ENCODE data around the gene GPRC5B. TPM values are rescaled to one million over a fixed set of nuclear protein-coding genes. Genes with fewer than 3 reads are reported as not detected.

Gene GPRC5B
- total RNA-seq, 1 experiment from 2014 or later, result not detected

GRCh38 chr16:19853742-19854542, 30.7 kb downstream of the GPRC5B start:
- H3K79me2 ChIP-seq (ENCODE audit: low read length), result no peaks in the 10 kb centered on the region
- H2AFZ ChIP-seq (ENCODE audit: low read length), result no peak overlapping the region
- H3K36me3 ChIP-seq (ENCODE audit: insufficient read depth, low read length), result no peaks in the 10 kb centered on the region
- H3K4me3 ChIP-seq (ENCODE audit: low read length), result no peak overlapping the region
- no peak for DNase-seq
- no peak overlapping the region for H3K9ac ChIP-seq (ENCODE audit: low read length)
- H3K27ac ChIP-seq (ENCODE audit: low read length), result no peak overlapping the region
- no peaks in the 10 kb centered on the region for H4K20me1 ChIP-seq (ENCODE audit: insufficient read depth, low read depth, low read length)
- H3K4me1 ChIP-seq (ENCODE audit: low read length), result peaks cover 12% of the 10 kb centered on the region
- H3K4me2 ChIP-seq (ENCODE audit: low read depth, low read length, poor library complexity, severe bottlenecking), result no peak overlapping the region
- H3K27me3 ChIP-seq (ENCODE audit: low read length), result no peaks in the 10 kb centered on the region
- no peaks in the 10 kb centered on the region for H3K9me2 ChIP-seq (replicated peaks; ENCODE audit: insufficient read depth, low read length)
- no peaks in the 10 kb centered on the region for H3K9me3 ChIP-seq (ENCODE audit: low read length)

- Histone ChIP-seq H3K27me3 (ENCODE audit: low read length) (no peaks in the 10 kb centered on the region), H2AFZ (ENCODE audit: low read length) (no peak overlapping the region), H3K9me2 (replicated peaks; ENCODE audit: insufficient read depth, low read length) (no peaks in the 10 kb centered on the region), H3K4me2 (ENCODE audit: low read depth, low read length, poor library complexity, severe bottlenecking) (no peak overlapping the region), H3K79me2 (ENCODE audit: low read length) (no peaks in the 10 kb centered on the region), H3K9me3 (ENCODE audit: low read length) (no peaks in the 10 kb centered on the region), H4K20me1 (ENCODE audit: insufficient read depth, low read depth, low read length) (no peaks in the 10 kb centered on the region), H3K4me1 (ENCODE audit: low read length) (peaks cover 12% of the 10 kb centered on the region), H3K36me3 (ENCODE audit: insufficient read depth, low read length) (no peaks in the 10 kb centered on the region), H3K9ac (ENCODE audit: low read length) (no peak overlapping the region), H3K27ac (ENCODE audit: low read length) (no peak overlapping the region), H3K4me3 (ENCODE audit: low read length) (no peak overlapping the region)
- DNase-seq, result no peak
These were observed 31.4 kb downstream of the GPRC5B start for GRCh38 chr16:19853132-19853741.

- Histone ChIP-seq H3K9me2 (replicated peaks; ENCODE audit: insufficient read depth, low read length) (no peaks in the 10 kb centered on the region), H3K4me2 (ENCODE audit: low read depth, low read length, poor library complexity, severe bottlenecking) (no peak overlapping the region), H3K4me3 (ENCODE audit: low read length) (no peak overlapping the region), H3K36me3 (ENCODE audit: insufficient read depth, low read length) (no peaks in the 10 kb centered on the region), H3K4me1 (ENCODE audit: low read length) (peaks cover 12% of the 10 kb centered on the region), H3K27me3 (ENCODE audit: low read length) (no peaks in the 10 kb centered on the region), H3K9me3 (ENCODE audit: low read length) (no peaks in the 10 kb centered on the region), H3K27ac (ENCODE audit: low read length) (no peak overlapping the region), H2AFZ (ENCODE audit: low read length) (no peak overlapping the region), H3K79me2 (ENCODE audit: low read length) (no peaks in the 10 kb centered on the region), H4K20me1 (ENCODE audit: insufficient read depth, low read depth, low read length) (no peaks in the 10 kb centered on the region), H3K9ac (ENCODE audit: low read length) (no peak overlapping the region)
- DNase-seq, result no peak
These were observed 33.2 kb downstream of the GPRC5B start for GRCh38 chr16:19851476-19851875.

GRCh38 chr16:19850131-19850817, 34.4 kb downstream of the GPRC5B start:
- Histone ChIP-seq H3K9me3 (ENCODE audit: low read length) (no peaks in the 10 kb centered on the region), H3K27ac (ENCODE audit: low read length) (no peak overlapping the region), H3K4me3 (ENCODE audit: low read length) (no peak overlapping the region), H3K9ac (ENCODE audit: low read length) (no peak overlapping the region), H3K27me3 (ENCODE audit: low read length) (no peaks in the 10 kb centered on the region), H3K4me1 (ENCODE audit: low read length) (peaks cover 12% of the 10 kb centered on the region), H2AFZ (ENCODE audit: low read length) (no peak overlapping the region), H3K4me2 (ENCODE audit: low read depth, low read length, poor library complexity, severe bottlenecking) (no peak overlapping the region), H4K20me1 (ENCODE audit: insufficient read depth, low read depth, low read length) (no peaks in the 10 kb centered on the region), H3K79me2 (ENCODE audit: low read length) (no peaks in the 10 kb centered on the region), H3K36me3 (ENCODE audit: insufficient read depth, low read length) (no peaks in the 10 kb centered on the region), H3K9me2 (replicated peaks; ENCODE audit: insufficient read depth, low read length) (no peaks in the 10 kb centered on the region)
- no peak for DNase-seq

GRCh38 chr16:19848756-19849155, 35.9 kb downstream of the GPRC5B start:
- H3K9me3 ChIP-seq (ENCODE audit: low read length), result no peaks in the 10 kb centered on the region
- H3K27me3 ChIP-seq (ENCODE audit: low read length), result no peaks in the 10 kb centered on the region
- H2AFZ ChIP-seq (ENCODE audit: low read length), result no peak overlapping the region
- DNase-seq, result no peak
- H4K20me1 ChIP-seq (ENCODE audit: insufficient read depth, low read depth, low read length), result no peaks in the 10 kb centered on the region
- no peaks in the 10 kb centered on the region; the same call in 1 of the 2 replicates for H3K4me1 ChIP-seq (ENCODE audit: low read length)
- no peak overlapping the region for H3K4me3 ChIP-seq (ENCODE audit: low read length)
- H3K9me2 ChIP-seq (replicated peaks; ENCODE audit: insufficient read depth, low read length), result no peaks in the 10 kb centered on the region
- H3K79me2 ChIP-seq (ENCODE audit: low read length), result no peaks in the 10 kb centered on the region
- no peaks in the 10 kb centered on the region for H3K36me3 ChIP-seq (ENCODE audit: insufficient read depth, low read length)
- H3K4me2 ChIP-seq (ENCODE audit: low read depth, low read length, poor library complexity, severe bottlenecking), result no peak overlapping the region
- H3K9ac ChIP-seq (ENCODE audit: low read length), result no peak overlapping the region
- no peak overlapping the region for H3K27ac ChIP-seq (ENCODE audit: low read length)

- Histone ChIP-seq H3K36me3 (ENCODE audit: insufficient read depth, low read length) (no peaks in the 10 kb centered on the region), H3K4me1 (ENCODE audit: low read length) (no peaks in the 10 kb centered on the region)
These were observed 38.2 kb downstream of the GPRC5B start for GRCh38 chr16:19846436-19846835.

GRCh38 chr16:19844945-19845641, 39.6 kb downstream of the GPRC5B start:
- Histone ChIP-seq H3K36me3 (ENCODE audit: insufficient read depth, low read length) (no peaks in the 10 kb centered on the region), H3K27me3 (ENCODE audit: low read length) (no peaks in the 10 kb centered on the region), H4K20me1 (ENCODE audit: insufficient read depth, low read depth, low read length) (no peaks in the 10 kb centered on the region), H3K4me1 (ENCODE audit: low read length) (no peaks in the 10 kb centered on the region), H3K27ac (ENCODE audit: low read length) (no peak overlapping the region), H2AFZ (ENCODE audit: low read length) (no peak overlapping the region), H3K9ac (ENCODE audit: low read length) (no peak overlapping the region), H3K4me2 (ENCODE audit: low read depth, low read length, poor library complexity, severe bottlenecking) (no peak overlapping the region), H3K9me2 (replicated peaks; ENCODE audit: insufficient read depth, low read length) (no peaks in the 10 kb centered on the region), H3K79me2 (ENCODE audit: low read length) (no peaks in the 10 kb centered on the region), H3K9me3 (ENCODE audit: low read length) (no peaks in the 10 kb centered on the region), H3K4me3 (ENCODE audit: low read length) (no peak overlapping the region)
- no peak for DNase-seq

More at GRCh38 chr16:19846436-19846835, 38.2 kb downstream of the GPRC5B start:
- no peak for DNase-seq
- no peak overlapping the region for H2AFZ ChIP-seq (ENCODE audit: low read length)
- H4K20me1 ChIP-seq (ENCODE audit: insufficient read depth, low read depth, low read length), result no peaks in the 10 kb centered on the region
- H3K79me2 ChIP-seq (ENCODE audit: low read length), result no peaks in the 10 kb centered on the region
- no peaks in the 10 kb centered on the region for H3K9me3 ChIP-seq (ENCODE audit: low read length)
- H3K4me3 ChIP-seq (ENCODE audit: low read length), result no peak overlapping the region
- H3K27me3 ChIP-seq (ENCODE audit: low read length), result no peaks in the 10 kb centered on the region
- H3K4me2 ChIP-seq (ENCODE audit: low read depth, low read length, poor library complexity, severe bottlenecking), result no peak overlapping the region
- H3K27ac ChIP-seq (ENCODE audit: low read length), result no peak overlapping the region
- no peaks in the 10 kb centered on the region for H3K9me2 ChIP-seq (replicated peaks; ENCODE audit: insufficient read depth, low read length)
- H3K9ac ChIP-seq (ENCODE audit: low read length), result no peak overlapping the region

GRCh38 chr16:19843371-19843770, 41.3 kb downstream of the GPRC5B start:
- no peak overlapping the region for H3K4me2 ChIP-seq (ENCODE audit: low read depth, low read length, poor library complexity, severe bottlenecking)
- no peak for DNase-seq

More at GRCh38 chr16:19843371-19843770, 41.3 kb downstream of the GPRC5B start:
- H3K27me3 ChIP-seq (ENCODE audit: low read length), result no peaks in the 10 kb centered on the region
- no peak overlapping the region for H3K4me3 ChIP-seq (ENCODE audit: low read length)
- H2AFZ ChIP-seq (ENCODE audit: low read length), result no peak overlapping the region
- H3K9ac ChIP-seq (ENCODE audit: low read length), result no peak overlapping the region
- no peaks in the 10 kb centered on the region for H3K9me3 ChIP-seq (ENCODE audit: low read length)
- no peaks in the 10 kb centered on the region for H3K79me2 ChIP-seq (ENCODE audit: low read length)
- H3K9me2 ChIP-seq (replicated peaks; ENCODE audit: insufficient read depth, low read length), result no peaks in the 10 kb centered on the region
- no peak overlapping the region for H3K27ac ChIP-seq (ENCODE audit: low read length)
- H3K4me1 ChIP-seq (ENCODE audit: low read length), result no peaks in the 10 kb centered on the region
- no peaks in the 10 kb centered on the region for H3K36me3 ChIP-seq (ENCODE audit: insufficient read depth, low read length)
- no peaks in the 10 kb centered on the region for H4K20me1 ChIP-seq (ENCODE audit: insufficient read depth, low read depth, low read length)
